Right atrium auricular region (tissue), 2 donors: Measurements from ENCODE around the gene GID4. TPM values are rescaled to one million over a fixed set of nuclear protein-coding genes. Genes with fewer than 3 reads are reported as not detected.
A peak's percentile ranks its signal among the peaks of the same experiment; 100 is the strongest.

ENCODE experiments used
- DNase-seq: peaks from one replicate; pipeline ENCODE4 v3.0.0-alpha.2; 2019; ENCODE audit warnings: low spot score
- H3K27ac ChIP-seq, 2 donors: fragments of 200-600 bp; sonication (generic); 1 replicate in 1 of 2; 2 replicates in 1 of 2; pipeline ENCODE4 v1.5.1; 2016 to 2019
- H3K27me3 ChIP-seq, 2 donors: fragments of 200-600 bp; sonication (generic); one replicate each; pipeline versions ENCODE4 v1.5.1 to v1.6.0; 2017 to 2019
- H3K36me3 ChIP-seq: fragments of 200-600 bp; sonication (generic); one replicate; pipeline ENCODE4 v1.5.1; 2016
- H3K4me1 ChIP-seq, 2 donors: fragments of 200-600 bp; sonication (generic); one replicate each; pipeline versions ENCODE4 v1.5.1 to v1.6.0; 2017 to 2019
- H3K4me3 ChIP-seq, 2 donors: fragments of 200-600 bp; sonication (generic); 1 replicate in 1 of 2; 2 replicates in 1 of 2; pipeline ENCODE4 v1.5.1; 2017 to 2019; ENCODE audit warnings: mild to moderate bottlenecking in 1 of 2, moderate library complexity in 1 of 2
- H3K9me3 ChIP-seq, 2 donors: fragments of 200-600 bp; sonication (generic); one replicate each; pipeline ENCODE4 v1.5.1; 2019
- CTCF ChIP-seq, 2 donors: fragments of 200-600 bp; sonication (generic); IDR thresholded peaks; one replicate each; pipeline ENCODE4 v1.5.1; 2019; ENCODE audit warnings: antibody characterized with exemption in 2 of 2
- total RNA-seq, 2 donors: library from RNA; depleted of rRNA; stranded (reverse); fragments of >200 nt; gene quantifications; one replicate each; pipeline ENCODE4 v1.1.0, GENCODE V29; 2016

Gene GID4
- total RNA-seq, 2 donors from 2014 or later: 14.0 to 22.1 TPM

- H3K27ac ChIP-seq: no peak overlapping the region
- no peak for DNase-seq
- H3K9me3 ChIP-seq: no peaks in the 10 kb centered on the region
- H3K27me3 ChIP-seq: no peaks in the 10 kb centered on the region
- TF ChIP-seq CTCF (IDR thresholded peaks at IDR 0.05): peak; percentile 45 to 73
- H3K36me3 ChIP-seq: no peaks in the 10 kb centered on the region
- H3K4me1 ChIP-seq: peaks cover 0 to 44% of the 10 kb centered on the region in 2 donors
- no peak overlapping the region for H3K4me3 ChIP-seq
Observed at GRCh38 chr17:18033442-18034099, 5.6 kb upstream of the GID4 start.

- Histone ChIP-seq H3K27ac (no peak overlapping the region), H3K4me1 (peaks cover 0 to 47% of the 10 kb centered on the region in 2 donors), H3K36me3 (no peaks in the 10 kb centered on the region), H3K4me3 (no peak overlapping the region), H3K27me3 (no peaks in the 10 kb centered on the region), H3K9me3 (no peaks in the 10 kb centered on the region)
- no peak for DNase-seq
- no peak for TF ChIP-seq CTCF (IDR thresholded peaks at IDR 0.05)
Observed at GRCh38 chr17:18035704-18036103, 3.5 kb upstream of the GID4 start.

GRCh38 chr17:18037486-18037885 is 1.7 kb upstream of the GID4 start:
- no peak overlapping the region for H3K4me3 ChIP-seq
- no peak for TF ChIP-seq CTCF (IDR thresholded peaks at IDR 0.05)
- H3K4me1 ChIP-seq: peaks cover 0 to 52% of the 10 kb centered on the region in 2 donors
- DNase-seq: no peak
- no peak overlapping the region for H3K27ac ChIP-seq
- no peaks in the 10 kb centered on the region for H3K36me3 ChIP-seq
- H3K27me3 ChIP-seq: no peaks in the 10 kb centered on the region
- no peaks in the 10 kb centered on the region for H3K9me3 ChIP-seq

GRCh38 chr17:18038149-18038850 is 908 bp upstream of the GID4 start:
- Histone ChIP-seq H3K4me1 (peaks cover 0 to 44% of the 10 kb centered on the region in 2 donors), H3K27me3 (no peaks in the 10 kb centered on the region)

GRCh38 chr17:18039535-18040260 is 490 bp downstream of the GID4 start:
- no peak for DNase-seq
- Histone ChIP-seq H3K27ac (peak overlapping the region; percentile 88 to 89), H3K4me1 (peaks cover 0 to 43% of the 10 kb centered on the region in 2 donors), H3K36me3 (no peaks in the 10 kb centered on the region), H3K4me3 (peak overlapping the region; percentile 80 to 87), H3K27me3 (no peaks in the 10 kb centered on the region), H3K9me3 (no peaks in the 10 kb centered on the region)
- no peak for TF ChIP-seq CTCF (IDR thresholded peaks at IDR 0.05)

More at GRCh38 chr17:18038149-18038850, 908 bp upstream of the GID4 start:
- Histone ChIP-seq H3K36me3 (no peaks in the 10 kb centered on the region), H3K9me3 (no peaks in the 10 kb centered on the region), H3K27ac (peak overlapping the region; percentile 88 to 89), H3K4me3 (peak overlapping the region; percentile 80 to 83)
- TF ChIP-seq CTCF (IDR thresholded peaks at IDR 0.05): no peak
- DNase-seq: no peak
